Glomerular endothelial cell (primary cell): ENCODE data around the gene CTIF. TPM values are rescaled to one million over a fixed set of nuclear protein-coding genes. Genes with fewer than 3 reads are reported as not detected.
"Not testable (repeated sequence)": the region's sequence is repeated elsewhere in the genome, so short reads cannot be mapped to it uniquely, and the experiment has no call there.

Source experiments
- DNase-seq: peaks from one replicate; pipeline ENCODE4 v3.0.0-alpha.2; 2011; ENCODE audit warnings: low read depth, low spot score; ENCODE audit errors: extremely low read depth
- total RNA-seq: library from RNA; depleted of rRNA; stranded (reverse); fragments of >200 nt; gene quantifications from 2 replicates; pipeline ENCODE4 v1.2.3, GENCODE V29; 2015

Gene CTIF
- total RNA-seq, 1 donor from 2014 or later = 55.4 TPM

DNA sequence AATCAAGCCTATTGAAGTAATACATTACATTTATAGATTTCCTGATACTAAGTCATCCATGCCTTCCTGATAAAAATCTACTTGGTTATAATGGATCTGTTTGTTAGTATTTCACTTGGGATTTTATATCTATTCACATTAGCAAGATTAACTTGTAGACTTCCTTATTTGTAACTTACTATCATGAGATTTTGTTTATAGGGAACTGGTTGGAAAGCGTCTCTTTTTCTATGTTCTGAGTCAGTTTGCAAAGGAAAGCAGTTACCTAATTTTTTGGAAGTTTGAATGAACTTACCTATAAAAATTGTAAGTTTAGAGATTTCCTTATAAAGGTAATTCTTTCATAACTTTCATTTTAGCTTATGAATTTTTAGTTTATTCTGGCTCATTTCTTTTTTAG, 270.5 kb downstream of the CTIF start:
- DNase-seq = no peak

DNA sequence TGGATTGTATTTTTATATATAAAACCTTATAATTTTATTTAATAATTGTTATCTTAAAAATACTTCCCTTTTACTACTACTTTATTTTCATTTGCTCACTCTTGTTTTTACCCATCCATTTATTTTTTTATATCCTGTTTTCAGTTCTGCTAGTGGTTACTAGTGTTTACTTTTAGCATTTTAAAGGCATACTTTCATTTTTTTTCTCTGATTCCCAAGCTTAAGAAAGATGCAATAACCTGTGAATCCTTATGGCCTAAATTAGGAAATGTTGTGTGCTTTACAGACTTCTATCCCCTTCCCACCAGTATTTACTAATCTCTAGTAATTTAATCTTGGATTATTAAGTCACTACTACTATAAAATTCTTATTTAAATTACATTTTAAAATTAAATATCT, 272.0 kb downstream of the CTIF start:
- no peak for DNase-seq

DNA sequence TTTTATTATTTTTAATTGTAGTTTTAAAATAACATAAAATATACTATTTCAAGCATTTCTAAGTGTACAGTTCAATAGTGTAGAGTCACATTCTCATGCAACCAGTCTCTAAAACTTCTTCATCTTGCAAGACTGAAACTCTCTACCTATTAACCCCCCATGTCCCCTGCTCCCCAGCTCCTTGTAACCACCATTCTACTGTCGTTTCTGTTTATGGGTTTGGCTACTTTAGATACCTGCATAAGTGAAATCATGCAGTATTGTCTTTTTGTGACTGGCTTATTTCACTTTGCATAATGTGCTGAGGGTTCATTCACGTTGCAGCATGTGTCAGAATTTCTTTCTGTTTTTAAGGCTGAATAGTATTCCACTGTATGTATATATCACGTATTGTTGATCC, 272.6 kb downstream of the CTIF start:
- DNase-seq = no peak

DNA sequence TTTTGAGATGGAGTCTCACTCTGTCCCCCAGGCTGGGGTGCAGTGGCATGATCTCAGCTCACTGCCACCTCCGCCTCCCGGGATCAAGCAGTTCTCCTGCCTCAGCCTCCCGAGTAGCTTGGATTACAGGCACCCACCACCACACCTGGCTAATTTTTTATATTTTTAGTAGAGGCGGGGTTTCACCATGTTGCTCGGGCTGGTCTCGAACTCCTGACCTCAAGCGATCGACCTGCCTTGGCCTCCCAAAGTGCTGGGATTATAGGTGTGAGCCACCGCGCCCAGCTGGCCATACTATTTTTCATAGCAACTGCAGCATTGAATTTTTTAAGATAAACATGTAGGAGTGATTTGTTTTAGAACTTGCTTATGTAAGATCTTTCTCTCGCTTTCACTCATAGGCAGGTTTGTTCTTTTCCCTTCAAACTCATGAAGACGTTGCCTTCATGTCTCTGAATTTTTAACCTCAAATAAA, 273.2 kb downstream of the CTIF start:
- not testable (repeated sequence) for DNase-seq

DNA sequence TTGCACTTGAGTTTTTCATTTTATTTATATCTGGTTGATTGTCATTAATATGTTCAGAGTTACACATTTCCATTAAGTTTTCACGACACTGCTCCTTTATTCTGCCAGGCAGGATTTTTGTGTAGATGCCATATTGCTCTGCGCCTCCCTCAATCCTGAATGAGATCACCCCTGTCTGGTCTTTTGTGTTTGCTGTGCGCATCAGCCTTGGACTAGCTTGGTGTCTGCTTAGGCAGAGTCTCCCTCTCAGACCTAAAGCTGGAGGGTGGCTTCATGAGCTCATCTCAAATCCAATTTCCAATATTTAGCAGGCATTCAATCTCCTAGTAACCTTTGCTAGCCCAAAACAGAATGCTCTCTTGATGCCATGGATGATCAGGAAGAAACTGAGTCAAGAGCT, 274.5 kb downstream of the CTIF start:
- DNase-seq = no peak

DNA sequence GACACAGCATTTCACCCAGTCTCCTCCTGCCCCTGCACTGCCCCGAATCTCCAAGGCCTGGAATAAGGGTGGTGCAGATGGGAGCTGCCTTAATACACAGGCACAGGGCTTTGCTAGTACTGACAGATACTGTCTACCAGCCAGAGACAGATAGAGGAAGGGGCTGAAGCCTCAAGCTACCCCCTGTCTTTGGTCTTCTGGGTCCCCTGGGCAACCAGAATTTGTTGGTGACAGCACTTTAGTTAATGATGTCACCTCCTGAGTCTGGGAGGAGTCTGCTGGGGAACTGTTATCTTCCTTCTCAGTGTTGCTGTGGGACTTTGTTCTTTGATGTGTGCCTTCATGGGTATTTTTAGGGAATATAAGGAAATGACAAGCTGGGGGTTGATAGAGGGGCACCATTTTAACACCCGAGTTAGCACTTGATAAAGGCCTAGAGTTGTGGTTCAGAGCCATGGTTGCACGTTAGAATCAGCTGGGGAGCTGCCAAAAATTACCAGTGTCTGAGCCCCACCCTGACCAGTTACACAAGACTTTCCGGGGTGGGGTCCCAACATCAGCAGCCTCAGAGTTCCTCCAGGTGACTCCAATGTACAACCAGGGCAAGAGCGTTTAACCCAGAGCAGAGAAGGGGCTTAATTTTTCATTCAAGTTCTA, 275.1 kb downstream of the CTIF start:
- no peak for DNase-seq

DNA sequence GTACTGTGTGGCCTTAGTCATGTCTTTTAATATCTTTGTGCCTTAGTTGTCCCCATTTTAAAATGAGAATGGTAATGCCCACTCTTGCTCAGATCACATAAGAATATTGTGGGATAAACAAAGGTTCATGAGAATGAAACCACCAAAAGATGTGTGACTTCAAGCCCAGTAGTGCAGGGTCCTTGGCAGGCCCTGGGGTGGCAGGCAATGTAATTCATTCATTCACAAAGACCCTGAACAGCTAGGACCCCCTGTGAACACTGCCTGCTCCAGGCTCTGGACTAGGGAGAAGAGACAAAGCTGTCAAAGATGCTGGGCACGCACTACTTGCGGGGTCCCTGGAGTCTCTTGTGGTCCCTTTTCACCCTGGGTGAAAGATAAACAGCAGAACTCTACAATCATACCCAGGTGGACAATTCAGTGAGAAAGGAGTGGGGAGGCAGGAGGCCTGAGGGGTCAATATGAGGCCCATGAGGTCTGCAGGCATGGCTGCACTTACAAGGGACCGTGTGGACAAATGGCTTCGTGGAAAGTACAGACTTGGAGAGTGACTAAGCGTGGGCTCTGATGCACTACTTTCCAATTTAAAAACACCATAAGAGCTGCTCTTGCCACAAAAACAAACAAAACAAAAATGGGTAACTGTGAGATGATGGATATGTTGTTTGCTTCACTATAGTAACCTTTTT, 275.8 kb downstream of the CTIF start:
- DNase-seq = no peak

DNA sequence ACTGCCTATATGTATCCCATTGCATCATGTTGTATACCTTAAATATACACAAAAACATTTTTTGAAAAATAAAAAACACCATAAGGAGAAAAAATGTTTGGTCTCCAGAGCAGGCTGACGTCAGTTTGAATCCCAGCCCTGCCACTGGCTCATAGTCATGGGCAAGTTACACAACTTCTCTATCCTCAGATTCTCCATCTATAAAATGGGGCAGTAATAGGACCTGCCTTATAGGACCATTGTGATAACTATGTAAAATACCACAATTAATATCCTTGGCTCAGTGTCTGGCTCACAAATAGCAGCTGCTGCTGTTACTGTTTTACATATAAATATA, 276.3 kb downstream of the CTIF start:
- DNase-seq = no peak

DNA sequence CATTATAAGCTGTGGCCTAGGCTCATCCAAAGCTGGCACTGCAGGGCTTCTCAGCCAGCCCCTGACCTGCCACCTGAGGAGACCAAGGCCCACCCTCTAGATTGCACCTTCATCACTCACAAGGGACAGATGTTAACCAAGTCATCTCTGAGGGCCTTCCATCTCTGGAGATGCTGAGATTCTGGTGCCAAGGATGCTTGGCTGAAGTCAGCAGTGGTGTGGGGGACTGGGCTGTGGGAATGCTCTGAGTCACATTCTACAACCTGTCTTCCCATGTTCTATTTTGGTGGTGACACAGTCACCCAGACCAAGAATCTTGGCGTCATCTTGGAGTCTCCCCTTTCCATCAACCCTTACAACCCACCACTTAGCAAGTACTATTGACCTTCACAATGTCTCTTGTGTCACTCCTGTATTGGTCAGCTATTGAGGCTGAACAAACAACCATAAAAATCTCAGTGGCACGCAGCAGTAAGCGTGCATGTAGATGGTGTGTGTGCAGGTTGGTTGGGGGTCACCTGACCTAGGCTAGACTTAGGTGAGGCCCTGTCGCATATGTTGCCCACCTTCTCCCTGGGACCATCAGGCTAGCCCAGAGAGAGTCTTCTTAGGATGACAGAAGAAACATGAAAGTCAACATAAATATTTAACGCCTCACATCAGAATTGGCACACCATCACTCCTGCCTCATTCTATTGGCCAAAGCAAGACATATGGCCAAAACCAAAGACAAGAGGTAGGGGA, 276.9 kb downstream of the CTIF start:
- no peak for DNase-seq

DNA sequence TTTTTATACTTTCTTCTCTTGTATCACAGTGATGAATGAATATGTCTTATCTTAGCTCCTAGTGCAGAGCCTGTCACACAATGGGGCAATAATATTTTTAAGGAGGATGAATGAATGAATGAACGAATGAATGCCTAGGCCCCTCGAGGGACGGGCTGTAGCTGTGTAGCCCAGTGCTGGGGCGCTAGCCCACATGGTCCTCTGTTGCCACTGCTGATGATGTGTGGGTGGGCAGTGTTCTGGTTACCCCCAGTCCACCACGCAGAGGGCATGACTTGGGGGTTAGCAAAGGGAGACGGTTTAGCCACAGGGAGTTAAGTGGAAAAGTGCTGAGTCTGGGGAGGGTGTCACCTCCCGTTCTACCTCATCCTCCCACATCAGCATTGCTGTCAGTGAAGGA, 277.7 kb downstream of the CTIF start:
- no peak for DNase-seq

DNA sequence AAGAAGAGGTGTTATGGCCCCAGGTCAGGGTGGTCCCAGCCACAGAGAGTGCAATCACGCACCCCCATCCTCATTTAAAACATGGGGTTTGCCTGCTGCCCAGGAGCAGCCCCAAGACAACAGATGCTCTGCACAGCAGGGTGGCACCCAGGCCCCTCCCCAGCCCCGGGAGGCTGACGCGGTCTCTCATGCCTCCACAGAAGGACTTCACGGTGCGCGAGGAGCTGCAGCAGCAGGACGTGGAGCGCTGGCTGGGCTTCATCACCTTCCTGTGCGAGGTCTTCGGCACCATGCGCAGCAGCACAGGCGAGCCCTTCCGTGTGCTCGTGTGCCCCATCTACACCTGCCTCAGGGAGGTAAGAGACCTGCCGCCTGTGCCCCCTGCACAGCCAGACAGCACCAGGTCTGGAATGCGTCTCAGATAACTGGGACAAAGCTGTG, 278.2 kb downstream of the CTIF start:
- no peak for DNase-seq

DNA sequence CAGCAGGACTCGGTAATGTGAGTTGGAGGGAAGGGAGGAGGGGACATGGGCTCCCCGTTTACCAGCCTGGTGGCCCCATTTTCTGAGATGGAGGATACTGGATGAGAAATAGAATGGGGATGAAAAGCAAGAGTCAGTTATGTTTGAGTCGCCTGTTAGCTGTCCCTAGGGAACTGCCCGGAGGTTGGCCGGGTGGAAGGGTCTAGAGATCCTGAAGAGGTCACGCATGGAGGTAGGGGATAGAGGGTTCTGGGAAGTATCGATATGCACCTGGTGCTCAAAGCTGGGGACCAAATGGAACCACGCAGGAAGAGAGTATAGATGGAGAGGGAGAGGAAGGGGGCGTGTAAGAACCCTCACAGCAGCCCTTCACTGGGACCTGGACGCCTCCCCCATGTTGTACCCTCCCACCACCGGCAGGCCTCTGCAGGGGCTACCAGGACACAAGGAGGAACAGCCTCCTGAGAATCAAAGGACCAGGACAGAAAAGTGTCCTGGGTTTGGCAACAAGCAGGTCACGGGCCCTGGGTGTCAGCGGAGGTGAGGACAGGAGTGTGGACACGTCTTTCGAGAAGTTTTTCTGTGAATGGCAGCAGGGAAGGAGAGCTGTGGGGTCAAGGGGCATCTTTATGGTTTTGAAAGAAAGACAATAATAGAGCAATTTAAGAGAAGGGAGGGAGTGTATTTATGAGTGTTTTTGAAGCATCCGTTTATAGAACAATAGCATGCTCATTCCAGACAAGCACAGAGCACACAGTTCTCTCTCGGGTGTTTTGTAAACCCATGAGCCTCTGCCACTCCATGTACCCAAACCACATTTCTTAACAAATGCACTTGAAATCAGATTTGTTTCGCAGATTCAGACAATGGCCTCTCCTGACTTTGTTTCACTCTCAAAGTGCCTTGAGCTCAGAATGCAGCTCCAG, 279.8 kb downstream of the CTIF start:
- no peak for DNase-seq

DNA sequence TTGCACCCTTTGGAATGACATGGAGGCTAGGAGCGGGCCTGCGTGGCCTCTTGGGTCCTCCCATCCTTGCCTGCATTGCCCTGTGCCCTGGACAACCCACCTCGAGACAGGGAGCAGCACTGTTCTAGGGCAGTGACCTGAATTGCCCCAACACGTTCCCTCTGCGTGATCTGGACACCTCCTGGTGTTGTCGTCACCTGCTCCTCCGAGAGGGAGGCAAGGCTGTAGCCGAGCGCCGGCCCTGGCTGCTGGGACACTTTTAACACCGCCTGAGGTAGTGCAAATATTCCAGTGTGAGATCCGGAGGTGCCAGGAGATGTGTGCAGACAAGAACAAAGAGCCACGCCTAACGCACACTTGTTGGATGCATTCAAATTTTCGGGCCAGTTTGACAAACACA, 280.4 kb downstream of the CTIF start:
- no peak for DNase-seq

DNA sequence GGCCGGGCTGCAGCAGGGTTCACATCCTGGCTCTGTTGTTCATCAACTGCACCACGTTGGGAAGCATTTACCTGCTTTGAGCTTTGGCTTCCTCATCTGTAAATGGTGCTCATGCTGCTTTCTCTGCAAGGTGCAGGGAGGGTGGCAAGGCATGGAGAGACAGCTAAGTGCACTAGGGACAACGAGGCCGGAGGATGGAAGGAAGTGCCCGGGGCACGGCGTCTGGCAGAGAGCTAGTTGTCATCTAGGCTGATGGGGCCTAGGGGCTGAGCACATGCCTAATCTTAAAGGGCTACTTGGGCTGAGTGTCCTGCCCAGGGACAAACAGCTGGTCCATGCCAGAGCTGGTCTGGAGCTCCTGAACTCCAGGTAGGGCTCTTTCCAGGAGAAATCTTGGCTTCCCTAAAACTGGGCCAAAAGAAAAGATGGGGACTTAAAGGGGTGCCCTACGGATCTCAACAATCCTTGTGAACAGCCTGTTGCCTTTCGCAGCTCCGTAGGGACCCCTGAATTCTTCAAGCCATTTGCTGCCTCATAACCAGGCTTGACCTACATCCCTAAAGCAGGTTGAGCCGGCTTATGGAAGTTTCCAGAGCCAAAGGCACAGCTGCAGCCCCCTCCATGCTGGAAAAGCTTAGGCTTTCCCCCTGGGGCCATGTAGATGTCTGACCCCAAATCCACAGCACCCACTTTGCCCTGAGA, 281.1 kb downstream of the CTIF start:
- DNase-seq = no peak

DNA sequence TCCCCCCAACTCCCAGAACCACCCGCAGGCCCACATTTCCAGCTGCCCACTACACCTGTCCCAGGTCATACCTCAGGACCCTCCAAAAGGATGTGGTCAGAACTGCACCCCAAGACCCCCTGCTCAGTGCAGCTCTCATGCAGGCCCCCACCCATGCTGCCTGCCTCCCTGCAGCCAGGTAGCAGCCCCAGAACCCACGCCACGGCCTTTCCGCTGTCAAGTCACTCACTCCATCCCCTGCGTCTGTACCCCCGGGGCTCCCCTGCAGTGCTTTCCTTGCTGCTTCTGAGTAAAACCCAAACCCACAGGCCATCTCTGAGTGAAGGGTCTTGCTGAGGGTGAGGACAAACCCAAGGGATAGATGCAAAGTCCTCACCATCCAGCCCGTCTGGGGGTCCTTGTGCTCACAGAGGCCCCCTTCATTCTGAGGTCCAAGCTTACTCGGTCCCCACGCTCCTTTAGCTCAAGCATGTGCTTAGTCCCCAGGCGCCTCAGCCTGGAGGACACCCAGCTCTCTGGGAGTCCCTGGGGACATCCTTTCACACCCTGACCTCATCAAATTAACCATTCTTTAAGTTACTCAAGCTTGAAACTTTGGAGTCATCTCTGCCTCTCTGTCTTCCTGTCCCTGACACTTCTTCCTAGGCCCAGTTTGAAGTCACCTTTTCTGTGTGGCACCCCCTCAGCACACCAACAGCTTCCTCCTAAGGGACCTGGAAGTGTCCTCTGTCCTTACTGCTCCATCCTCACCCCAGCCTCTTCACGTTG, 281.8 kb downstream of the CTIF start:
- DNase-seq = no peak

DNA sequence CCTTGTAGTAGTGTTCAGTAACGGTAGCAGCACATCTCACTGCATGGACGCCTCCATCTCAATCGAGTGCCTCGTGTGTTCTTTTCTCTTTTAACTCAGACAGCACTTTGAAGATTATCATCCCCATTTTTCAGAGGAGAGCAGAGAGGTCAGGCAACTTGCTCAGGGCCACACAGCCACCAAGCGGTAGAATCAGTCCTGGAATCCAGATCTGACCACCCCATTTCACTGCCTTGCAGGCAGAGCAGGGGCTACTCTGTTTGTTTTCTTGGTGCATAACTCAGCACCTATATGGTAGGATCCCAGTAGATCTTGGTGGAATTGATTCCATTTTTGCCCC, 282.4 kb downstream of the CTIF start:
- no peak for DNase-seq

DNA sequence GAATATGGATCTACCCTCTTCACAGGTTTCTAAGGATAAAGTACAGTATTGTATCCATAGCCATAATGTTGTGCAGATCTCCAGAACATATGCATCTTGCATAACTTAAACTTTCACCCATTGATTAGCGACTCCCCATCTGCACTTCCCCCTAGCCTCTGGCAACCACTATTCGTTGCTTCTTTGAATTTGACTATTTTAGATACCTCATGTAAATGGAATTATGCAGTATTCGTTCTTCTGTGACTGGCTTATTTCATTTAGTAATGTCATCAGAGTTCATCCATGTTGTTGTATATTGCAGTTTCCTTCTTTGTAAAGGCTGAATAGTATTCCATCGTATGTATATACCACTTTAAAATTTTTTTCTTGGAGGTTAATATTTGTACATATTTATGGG, 283.0 kb downstream of the CTIF start:
- no peak for DNase-seq

DNA sequence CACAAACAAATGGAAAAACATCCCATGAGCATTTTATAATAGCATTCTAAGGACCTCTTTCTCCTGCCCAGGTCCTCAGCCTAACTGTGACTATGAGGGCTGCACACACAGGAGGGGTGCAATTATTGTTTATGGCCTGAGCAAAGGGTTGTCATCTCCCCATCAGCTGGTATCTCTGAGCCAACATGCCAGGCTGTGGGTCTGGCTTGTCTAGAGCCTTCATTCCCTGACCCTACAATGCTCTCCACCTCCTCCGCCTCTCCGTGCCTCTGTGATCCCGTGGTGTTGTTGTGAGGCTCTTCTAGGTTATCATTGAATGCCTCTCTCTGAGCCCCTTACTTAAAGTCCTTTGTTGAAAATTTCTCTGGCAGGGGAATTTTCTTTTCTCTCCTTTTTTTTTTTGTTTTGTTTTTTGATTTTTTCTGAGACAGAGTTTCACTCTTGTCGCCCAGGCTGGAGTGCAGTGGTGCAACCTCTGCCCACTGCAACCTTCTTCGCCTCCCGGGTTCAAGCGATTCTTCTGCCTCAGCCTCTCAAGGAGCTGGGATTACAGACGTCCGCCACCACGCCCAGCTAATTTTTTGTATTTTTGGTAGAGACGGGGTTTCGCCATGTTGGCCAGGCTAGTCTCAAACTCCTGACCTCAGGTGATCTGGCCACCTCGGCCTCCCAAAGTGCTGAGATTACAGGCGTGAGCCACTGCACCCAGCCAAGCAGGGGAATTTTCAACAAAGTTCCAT, 285.6 kb downstream of the CTIF start:
- no peak for DNase-seq
